Lung (tissue), 12 donors: ENCODE results near the gene TJP2. TPM values are rescaled to one million over a fixed set of nuclear protein-coding genes. Genes with fewer than 3 reads are reported as not detected.

Experiments
- ATAC-seq: fragments of 200-7000 bp; cut with Tn5 transposase; one replicate; pipeline ENCODE4 v1.9.1; 2020; ENCODE audit warnings: moderate number of reproducible peaks; ENCODE audit not compliant: insufficient read depth, low FRiP score
- DNase-seq, 3 donors: peaks; one replicate each; pipeline ENCODE4 v3.0.0-alpha.2; 2013 to 2017
- H3K27ac ChIP-seq, 2 donors: one replicate each; pipeline ENCODE4 v1.5.1; 2013; ENCODE audit warnings: mild to moderate bottlenecking in 2 of 2, moderate library complexity in 2 of 2, control low read depth in 1 of 2, inconsistent platforms in 1 of 2, low read depth in 1 of 2, low read length in 1 of 2
- H3K27me3 ChIP-seq, 3 donors: one replicate each; pipeline ENCODE4 v1.5.1; 2013; ENCODE audit warnings: low read length in 2 of 3; ENCODE audit not compliant: control insufficient read depth in 3 of 3, insufficient read depth in 3 of 3
- H3K36me3 ChIP-seq, 4 donors: one replicate each; pipeline ENCODE4 v1.5.1; 2013; ENCODE audit warnings: low read length in 4 of 4, mild to moderate bottlenecking in 1 of 4, moderate library complexity in 1 of 4; ENCODE audit not compliant: control insufficient read depth in 4 of 4, insufficient read depth in 4 of 4
- H3K4me1 ChIP-seq, 5 donors: one replicate each; pipeline ENCODE4 v1.5.1; 2013; ENCODE audit warnings: low read length in 5 of 5, mild to moderate bottlenecking in 2 of 5, moderate library complexity in 1 of 5; ENCODE audit not compliant: control insufficient read depth in 5 of 5, insufficient read depth in 5 of 5
- H3K4me3 ChIP-seq: one replicate; pipeline ENCODE4 v1.5.1; 2013; ENCODE audit warnings: mild to moderate bottlenecking, control low read depth, moderate library complexity
- H3K9ac ChIP-seq, 2 donors: one replicate each; pipeline ENCODE4 v1.5.1; 2013; ENCODE audit warnings: low read length in 2 of 2, control low read depth in 1 of 2; ENCODE audit not compliant: insufficient read depth in 1 of 2
- H3K9me3 ChIP-seq, 4 donors: one replicate each; pipeline ENCODE4 v1.5.1; 2013; ENCODE audit warnings: low read length in 3 of 4, mild to moderate bottlenecking in 1 of 4, moderate library complexity in 1 of 4; ENCODE audit not compliant: control insufficient read depth in 4 of 4, insufficient read depth in 3 of 4
- CTCF ChIP-seq: IDR thresholded peaks from 2 replicates; pipeline ENCODE4 v1.5.1; 2012; ENCODE audit warnings: mild to moderate bottlenecking; ENCODE audit errors: control extremely low read depth, extremely low read depth
- WGBS, 2 donors: extraction: QIAGEN DNeasy Blood & Tissue Kit; methylation state at CpG; one replicate each; pipeline ENCODE4 v1.1.7; 2013; 5-methylcytosine and 5-hydroxymethylcytosine counted together
- polyA plus RNA-seq, 2 donors: library from polyadenylated mRNA; stranded (reverse); fragments of 200-250 nt; gene quantifications; one replicate each; pipeline ENCODE4 v1.2.1, GENCODE V29; 2013
- total RNA-seq, 2 donors: library from RNA; depleted of rRNA in 1 of 2; stranded (reverse); fragments of >200 nt in 1 of 2; gene quantifications; one replicate each; pipeline ENCODE4 v1.2.1, GENCODE V29; 2014 to 2021
- donor health status: control.
- donor health status: control.
- donor health status: Bipolar disorder and iron deficiency.
- donor health status: healthy.
- donor health status: DM: yes; HTN: yes; CAD: no.

Gene TJP2
- total and polyA plus RNA-seq, 4 donors, result 39.3 to 181 (median 73.6) TPM

DNA sequence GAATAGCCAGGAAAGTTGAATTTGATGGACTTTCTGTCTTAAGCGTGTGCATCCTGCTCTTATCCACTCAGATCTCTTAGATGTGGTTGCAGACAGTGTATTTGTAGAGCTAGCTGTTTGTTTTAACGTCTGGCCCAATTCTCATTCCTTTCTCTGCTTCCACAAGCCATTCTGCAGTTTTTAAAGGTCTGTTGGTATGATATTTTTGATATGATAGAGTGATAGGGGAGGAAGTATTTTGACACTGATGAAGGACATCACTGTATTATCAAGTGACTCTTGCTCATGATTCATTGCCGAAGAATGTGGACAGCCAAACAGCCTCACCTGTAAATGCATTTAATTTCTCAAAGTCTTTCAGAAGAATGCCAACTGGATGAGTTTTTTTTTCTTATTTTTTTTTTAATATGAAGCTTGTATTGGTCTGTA lies 4.5 kb downstream of the TJP2 start:
- 35 to 64% methylated on average over 3 of the region's 3 CpGs for WGBS, 2 donors
- Histone ChIP-seq H3K36me3 (peaks cover 0 to 2% (median 0%) of the 10 kb centered on the region in 4 donors), H3K27me3 (no peaks in the 10 kb centered on the region), H3K9me3 (no peaks in the 10 kb centered on the region), H3K4me3 (no peak overlapping the region), H3K4me1 (peaks cover 0 to 48% (median 15%) of the 10 kb centered on the region in 5 donors), H3K9ac (no peak overlapping the region), H3K27ac (no peak overlapping the region)
- no peak for DNase-seq
- no peak for ATAC-seq
- TF ChIP-seq CTCF, result no peak

DNA sequence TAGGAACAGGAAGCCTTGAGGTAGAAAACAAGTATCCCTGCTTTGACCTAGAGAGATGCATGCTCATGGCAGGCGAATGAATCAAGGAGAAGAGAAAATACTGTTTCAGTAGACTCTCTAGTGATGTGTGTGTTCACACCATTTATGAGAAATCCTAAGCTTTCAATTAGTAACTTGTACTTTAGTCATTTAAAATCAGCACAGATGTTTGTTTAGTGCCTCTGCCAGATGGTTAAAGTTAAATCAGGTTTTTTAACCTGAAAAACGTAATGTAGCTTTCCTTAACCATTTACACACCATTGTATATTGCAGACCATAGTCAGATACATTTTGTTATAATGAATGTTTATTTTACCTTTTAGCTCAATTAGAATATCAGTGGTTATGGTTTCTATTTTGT lies 5.0 kb downstream of the TJP2 start:
- H3K4me3 ChIP-seq, result no peak overlapping the region
- H3K4me1 ChIP-seq, result peaks cover 0 to 48% (median 14%) of the 10 kb centered on the region in 5 donors
- no peak overlapping the region for H3K9ac ChIP-seq
- no peak for TF ChIP-seq CTCF
- ATAC-seq (no peak), DNase-seq (no peak)
- H3K9me3 ChIP-seq, result no peaks in the 10 kb centered on the region
- WGBS, 2 donors, result 70 to 83% methylated on average over 2 of the region's 2 CpGs
- peaks cover 0 to 2% (median 0%) of the 10 kb centered on the region in 4 donors for H3K36me3 ChIP-seq
- no peaks in the 10 kb centered on the region for H3K27me3 ChIP-seq
- H3K27ac ChIP-seq, result no peak overlapping the region

- H3K9ac ChIP-seq, result no peak overlapping the region
- no peaks in the 10 kb centered on the region for H3K27me3 ChIP-seq
- peak overlapping the region in 1 of 2 donors; percentile 62 for H3K27ac ChIP-seq
- H3K4me3 ChIP-seq, result no peak overlapping the region
- H3K36me3 ChIP-seq, result peaks cover 0 to 2% (median 0%) of the 10 kb centered on the region in 4 donors
- H3K9me3 ChIP-seq, result no peaks in the 10 kb centered on the region
- 55 to 73% methylated on average over 3 of the region's 3 CpGs for WGBS, 2 donors
- DNase-seq (no peak), ATAC-seq (no peak)
- TF ChIP-seq CTCF, result no peak
- peaks cover 0 to 48% (median 6%) of the 10 kb centered on the region in 5 donors for H3K4me1 ChIP-seq
Observed at GRCh38 chr9:69180200-69180599, 6.1 kb downstream of the TJP2 start.

GRCh38 chr9:69180670-69181069 lies 6.6 kb downstream of the TJP2 start:
- H3K27ac ChIP-seq, result peak overlapping the region; percentile 47 to 62
- H3K9ac ChIP-seq, result no peak overlapping the region
- H3K9me3 ChIP-seq, result no peaks in the 10 kb centered on the region
- 5 to 12% methylated on average over 2 of the region's 2 CpGs for WGBS, 2 donors
- H3K27me3 ChIP-seq, result no peaks in the 10 kb centered on the region
- DNase-seq, result no peak
- peaks cover 0 to 2% (median 0%) of the 10 kb centered on the region in 4 donors for H3K36me3 ChIP-seq
- peak; percentile 87 for ATAC-seq
- H3K4me1 ChIP-seq, result peaks cover 0 to 43% (median 2%) of the 10 kb centered on the region in 5 donors
- TF ChIP-seq CTCF, result no peak
- no peak overlapping the region for H3K4me3 ChIP-seq
